Anterior cingulate cortex (tissue), 58 donors: ENCODE data around the gene CRHR1.
"Not testable (repeated sequence)": the region's sequence is repeated elsewhere in the genome, so short reads cannot be mapped to it uniquely, and the experiment has no call there.

Experiments used
- DNase-seq, 58 donors: peaks; one replicate each; lab custom pipeline; 2025; lab: John Stamatoyannopoulos, UW

Gene CRHR1

DNA sequence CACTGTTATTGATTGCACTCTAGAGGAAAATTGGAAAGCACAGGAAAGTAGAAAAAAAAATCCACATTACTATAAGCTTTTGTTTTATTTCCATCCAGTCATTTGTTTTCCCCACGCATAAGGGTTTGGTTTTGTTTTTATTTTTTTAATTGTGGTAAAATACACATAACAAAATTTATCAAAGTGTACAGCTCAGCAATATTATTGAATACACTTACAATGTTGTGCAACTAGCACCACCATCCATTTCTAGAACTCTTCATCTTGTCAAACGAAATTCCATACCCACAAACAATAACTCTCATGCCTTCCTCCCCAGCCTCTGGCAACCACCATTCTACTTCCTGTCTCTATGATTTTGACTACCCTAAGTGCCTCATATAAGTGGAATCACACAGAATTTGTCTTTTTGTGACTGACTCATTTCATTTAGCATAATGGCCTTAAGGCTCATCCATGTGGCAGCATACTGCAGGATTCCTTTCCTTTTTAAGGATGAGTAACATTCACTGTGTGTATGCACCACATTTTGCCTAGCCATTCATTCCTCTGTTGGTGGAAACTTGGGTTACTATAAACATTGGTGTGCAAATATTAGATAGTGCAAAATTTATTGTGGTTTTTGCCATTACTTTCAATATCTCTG is 71.7 kb downstream of the CRHR1 start:
- DNase-seq = no peak

DNA sequence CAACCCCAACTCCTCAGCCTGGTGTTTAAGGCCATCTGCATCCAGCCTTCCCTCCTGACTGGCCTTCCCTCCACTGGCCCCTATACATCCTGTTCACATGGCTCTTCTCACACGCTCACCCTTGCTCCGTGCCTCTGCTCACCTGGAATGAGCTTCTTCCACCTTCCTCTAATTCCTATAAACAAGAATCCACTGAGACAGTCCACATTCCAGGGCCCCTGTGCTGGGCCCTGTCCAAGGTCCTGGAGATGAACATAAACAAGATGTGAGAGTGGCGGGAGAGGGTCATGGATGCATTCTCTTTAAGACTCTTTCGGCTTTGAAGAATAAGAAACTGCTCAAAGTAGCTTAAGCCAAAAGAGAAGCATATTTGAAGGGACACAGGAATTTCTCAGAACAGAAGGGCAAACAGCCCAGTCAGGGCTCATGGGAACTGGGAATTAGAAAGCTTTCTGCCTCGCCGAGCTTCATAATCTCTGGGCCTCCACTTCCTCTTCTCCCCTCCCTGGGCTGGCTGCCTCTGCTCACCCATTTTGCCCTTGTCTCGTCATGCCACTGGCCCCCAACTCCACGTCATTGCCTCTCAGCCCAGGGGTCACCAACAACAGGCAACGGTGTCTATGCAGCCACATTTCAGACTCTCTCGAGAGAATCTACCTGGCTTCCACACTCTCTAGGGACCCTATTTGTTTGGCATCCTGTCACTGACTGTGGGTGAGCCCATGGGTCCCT is 74.0 kb downstream of the CRHR1 start:
- peak in 1 of 58 donors; percentile 26 for DNase-seq

DNA sequence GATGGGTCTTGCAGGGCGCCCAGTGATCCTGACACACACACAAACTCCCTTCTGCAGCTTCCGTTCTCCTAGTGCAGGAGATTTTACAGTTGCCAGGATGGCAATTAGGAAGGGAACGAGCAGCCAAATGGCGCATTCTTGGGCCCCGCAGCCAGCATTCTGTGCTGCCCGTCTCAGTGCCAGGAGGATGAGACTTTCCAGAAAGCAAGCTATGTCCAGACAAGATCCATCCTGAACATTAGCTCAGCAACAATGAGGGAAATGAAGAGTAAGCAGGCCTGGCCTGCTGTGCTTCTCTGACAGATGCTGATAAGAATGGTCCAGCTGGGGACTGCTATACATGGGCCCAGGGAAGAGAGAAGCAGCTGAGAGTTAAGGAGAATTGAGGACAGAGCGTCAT is 77.0 kb downstream of the CRHR1 start:
- DNase-seq = no peak

DNA sequence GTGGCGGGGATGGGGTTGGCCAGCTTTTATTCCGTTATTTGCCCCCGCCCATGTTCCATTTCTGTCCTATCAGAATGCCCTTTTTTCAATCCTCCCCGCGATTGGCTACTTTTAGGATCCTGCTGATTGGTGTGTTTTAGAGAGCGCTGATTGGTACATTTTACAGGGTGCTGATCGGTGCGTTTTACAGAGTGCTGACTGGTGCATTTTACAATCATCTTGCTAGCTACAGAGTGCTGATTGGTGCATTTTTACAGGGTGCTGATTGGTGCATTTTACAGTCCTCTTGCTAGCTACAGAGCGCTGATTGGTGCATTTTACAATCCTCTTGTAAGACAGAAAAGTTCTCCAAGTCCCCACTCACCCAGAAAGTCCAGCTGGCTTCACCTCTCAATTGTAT is 78.0 kb downstream of the CRHR1 start:
- DNase-seq = not testable (repeated sequence)

DNA sequence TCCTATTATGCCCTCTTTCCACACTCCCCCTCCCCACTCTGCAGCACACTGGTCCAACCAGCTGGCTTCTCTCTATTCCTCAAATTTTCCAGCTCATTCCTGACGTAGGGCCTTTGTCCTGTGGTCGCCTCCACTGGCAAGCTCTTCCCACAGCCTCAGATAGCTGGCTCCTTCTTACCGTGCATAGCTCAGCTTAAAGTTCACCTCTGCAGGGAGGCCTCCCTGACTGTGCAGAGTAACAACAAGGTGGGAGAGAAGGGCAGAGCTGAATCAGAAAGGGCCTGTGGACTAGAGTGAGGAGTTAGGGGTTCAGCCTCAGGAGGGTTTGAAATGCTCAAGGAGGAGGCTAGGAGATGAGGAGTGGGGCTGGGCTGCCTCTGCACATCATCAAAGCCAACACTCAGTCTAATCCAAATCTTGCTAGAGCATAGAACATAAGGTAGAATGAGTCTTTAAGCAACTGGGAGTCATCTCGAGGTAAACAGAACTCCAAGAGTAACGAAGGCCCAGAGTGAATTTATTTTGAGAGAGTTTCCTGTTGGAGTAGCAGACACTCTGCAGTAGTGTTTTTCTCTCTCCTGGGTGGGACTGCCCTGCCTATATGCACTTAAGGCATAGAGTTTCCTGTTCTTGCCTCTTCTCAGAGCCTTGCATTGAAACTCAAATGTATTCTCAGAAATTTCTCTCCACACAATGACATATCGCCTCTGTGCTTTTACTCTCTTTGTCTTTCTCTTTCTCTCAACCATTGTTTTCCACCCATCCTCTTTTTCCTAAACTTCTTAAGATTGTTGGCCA is 79.9 kb downstream of the CRHR1 start:
- DNase-seq = no peak

DNA sequence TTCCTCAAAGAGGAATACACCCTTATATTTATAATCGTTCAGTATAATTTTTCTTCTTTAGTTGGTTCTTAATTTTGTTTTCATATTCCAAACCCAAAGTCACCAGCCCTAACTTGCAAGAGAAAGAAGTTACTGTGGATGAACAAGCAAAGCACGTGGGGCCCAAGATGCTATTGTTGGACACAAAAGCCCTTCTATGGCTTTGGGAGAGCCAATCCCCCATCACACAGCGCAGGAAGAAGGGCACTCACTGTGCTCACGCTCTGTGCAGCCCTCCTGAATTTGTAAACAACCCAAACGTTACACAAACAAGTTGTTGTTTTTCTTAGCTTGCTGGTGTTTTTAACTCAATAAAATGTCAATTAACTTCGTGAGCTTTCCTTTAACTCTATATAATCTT is 83.1 kb downstream of the CRHR1 start:
- DNase-seq = peak in 43 of 58 donors; percentile 5 to 84 (median 51)

DNA sequence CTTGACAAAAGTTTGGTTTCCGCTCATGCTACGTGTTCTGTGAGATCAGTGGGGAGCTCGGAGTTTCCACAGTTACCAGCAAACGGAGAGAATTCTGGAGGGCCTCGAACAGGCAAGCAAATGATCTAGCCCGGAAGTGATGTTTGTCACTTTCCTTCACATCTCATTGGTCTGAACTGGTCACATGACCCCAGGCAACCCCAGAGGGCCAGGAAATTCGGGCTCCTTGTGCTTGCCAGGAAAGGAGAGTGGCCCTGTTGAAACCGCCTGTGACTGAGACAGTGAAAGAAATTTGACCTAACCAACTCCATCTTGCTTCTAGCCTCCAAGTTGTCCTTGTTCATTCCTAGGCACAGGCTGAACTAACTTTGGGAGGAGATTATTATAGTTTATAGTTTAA is 83.6 kb downstream of the CRHR1 start:
- peak in 4 of 58 donors; percentile 17 to 30 (median 24) for DNase-seq

DNA sequence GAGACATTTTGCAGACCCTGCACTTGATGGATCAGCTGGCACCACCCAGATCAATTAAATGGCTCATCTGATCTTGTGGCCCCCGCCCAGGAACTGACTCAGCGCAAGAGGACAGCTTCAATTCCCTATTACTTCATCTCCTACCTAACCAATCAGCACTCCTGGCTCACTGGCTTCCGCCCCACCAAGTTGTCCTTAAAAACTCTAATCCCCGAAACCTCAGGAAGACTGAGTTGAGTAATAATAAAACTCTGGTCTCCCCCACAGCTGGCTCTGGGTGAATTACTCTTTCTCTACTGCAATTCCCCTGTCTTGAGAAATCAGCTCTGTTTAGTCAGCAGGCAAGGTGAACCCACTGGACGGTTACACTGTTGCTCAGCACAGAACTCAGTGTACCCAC is 84.2 kb downstream of the CRHR1 start:
- no peak for DNase-seq

DNA sequence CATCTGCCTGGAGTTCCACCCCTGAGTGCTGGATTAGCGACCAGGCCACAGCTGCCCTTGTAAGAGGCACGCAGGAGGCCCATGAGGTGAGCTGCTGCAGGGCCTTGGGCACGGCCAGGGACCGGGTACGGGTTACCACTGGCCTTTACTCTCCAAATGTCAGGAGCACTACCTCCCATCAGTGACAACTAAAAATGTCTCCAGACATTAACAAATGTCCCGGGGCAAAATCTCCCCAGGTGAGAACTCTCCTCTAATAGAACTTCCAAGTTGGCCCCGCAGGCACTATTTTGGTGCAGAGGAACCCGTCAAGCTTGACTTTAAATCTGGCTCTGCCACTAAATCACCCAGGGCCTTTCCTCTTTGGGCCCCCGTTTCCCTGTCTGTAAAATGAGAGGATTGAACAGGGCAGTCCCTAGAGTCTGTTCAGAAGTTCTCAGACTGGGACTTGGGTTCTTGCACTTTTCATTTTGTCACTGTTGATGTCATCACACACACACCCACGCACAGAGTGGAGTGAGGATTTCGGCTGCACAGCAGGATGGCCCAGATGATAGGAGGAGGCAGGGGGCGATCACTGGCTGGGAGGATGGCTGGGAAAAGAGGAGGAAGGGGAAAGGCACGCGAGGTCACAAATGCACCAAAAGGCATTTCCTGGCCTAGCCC is 85.7 kb downstream of the CRHR1 start:
- no peak for DNase-seq

DNA sequence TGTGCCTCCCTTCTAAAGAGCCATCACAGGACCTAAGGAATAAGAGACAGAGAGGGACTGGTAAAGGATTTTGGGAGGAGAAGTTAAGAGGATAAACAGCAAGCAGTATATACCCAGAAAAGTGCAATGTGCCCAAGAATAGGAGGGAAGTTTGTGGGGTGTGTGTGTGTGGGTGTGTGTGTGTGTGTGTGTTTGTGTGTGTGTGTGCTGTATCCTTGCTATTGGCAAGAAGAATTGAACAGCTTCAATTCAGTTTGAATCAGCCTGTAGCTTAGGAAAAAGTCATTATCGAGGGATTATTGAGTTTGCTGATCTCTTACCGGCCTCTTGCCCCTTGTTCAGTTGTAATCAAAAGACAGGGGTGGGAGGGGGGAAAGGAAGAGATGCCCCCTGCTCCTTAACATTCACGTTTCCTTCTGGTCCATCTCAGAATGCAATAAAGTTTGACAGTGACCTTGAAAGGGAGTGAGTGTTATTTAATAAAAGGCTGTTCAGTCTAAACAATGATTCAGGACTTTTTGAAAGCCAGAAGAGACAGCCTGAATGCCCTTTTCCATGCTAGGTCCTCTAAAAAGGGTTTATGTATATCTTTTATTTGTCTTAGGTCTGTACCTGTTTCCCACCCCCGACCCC is 86.3 kb downstream of the CRHR1 start:
- no peak for DNase-seq

DNA sequence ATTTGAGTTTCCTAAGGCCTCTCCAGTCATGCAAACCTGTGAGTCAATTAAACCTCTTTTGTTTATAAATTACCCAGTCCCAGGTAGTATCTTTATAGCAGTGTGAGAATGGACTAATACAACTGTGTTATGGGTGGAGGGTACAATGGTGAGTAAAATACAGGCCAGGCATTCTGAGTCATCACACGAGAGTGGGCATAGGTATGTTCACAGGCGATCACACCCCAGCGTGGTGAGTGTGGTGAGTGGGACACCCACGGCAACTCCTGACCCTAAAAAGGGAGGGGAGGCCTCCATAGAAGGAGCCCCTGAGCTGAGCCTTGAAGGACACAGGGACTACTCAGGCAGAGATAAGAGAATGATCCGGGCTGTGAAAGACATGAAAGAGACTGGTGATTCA is 87.6 kb downstream of the CRHR1 start:
- DNase-seq = no peak

DNA sequence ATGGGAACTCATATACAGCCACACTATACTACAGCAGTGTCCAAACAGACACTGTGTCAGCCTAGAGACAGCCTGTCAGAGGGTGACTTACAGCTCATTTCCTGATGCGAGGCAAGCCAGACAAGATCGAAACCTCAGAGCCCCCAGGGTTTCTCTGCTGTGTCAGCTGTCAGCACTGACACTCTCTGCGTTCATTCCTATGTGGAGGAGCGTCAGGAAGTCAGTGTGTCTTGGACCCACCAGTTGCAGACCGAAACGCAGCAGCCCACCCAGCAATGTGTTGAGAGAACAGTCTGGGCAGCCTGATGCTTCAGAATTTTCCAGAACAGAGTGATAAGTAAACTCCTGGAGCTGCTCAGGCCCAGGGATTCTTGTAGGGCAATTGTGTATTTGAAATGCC is 89.6 kb downstream of the CRHR1 start:
- no peak for DNase-seq

DNA sequence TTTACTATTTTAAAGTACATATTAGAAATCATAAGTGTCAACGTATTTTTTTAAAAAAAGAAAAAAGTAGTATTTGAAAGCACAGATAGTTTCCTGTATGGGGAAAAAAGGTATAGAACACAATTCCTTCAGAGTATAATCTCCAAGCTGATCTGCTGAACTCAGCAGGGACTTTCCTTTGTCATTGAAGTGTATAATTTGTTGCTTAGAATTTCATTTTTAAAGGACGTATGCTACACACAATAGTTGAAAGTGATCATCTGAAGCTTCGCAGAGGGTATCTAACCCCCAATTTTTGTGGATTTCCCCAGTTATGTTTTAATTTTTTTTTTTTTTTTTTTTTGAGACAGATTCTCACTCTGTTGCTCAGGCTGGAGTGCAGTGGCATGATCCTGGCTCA is 90.0 kb downstream of the CRHR1 start:
- no peak for DNase-seq

DNA sequence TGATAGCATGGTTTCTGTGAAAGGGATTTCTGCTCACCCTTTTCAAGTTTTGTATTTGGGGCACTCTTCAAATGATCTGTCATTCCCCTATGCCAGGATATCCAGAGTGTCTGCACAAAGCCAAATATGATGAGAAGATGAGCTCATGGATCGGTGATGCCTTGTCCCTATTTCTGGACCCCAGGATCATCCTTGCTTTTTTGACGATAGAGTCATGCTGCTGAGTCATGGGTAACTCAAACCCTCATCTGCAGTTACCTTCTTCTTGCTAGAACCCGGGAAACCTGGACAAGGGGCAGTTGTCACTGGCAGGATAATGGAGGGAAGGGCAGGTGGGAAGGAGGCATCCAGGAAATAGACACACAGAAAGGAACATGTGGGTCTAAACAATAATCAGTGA is 92.4 kb downstream of the CRHR1 start:
- DNase-seq = no peak

DNA sequence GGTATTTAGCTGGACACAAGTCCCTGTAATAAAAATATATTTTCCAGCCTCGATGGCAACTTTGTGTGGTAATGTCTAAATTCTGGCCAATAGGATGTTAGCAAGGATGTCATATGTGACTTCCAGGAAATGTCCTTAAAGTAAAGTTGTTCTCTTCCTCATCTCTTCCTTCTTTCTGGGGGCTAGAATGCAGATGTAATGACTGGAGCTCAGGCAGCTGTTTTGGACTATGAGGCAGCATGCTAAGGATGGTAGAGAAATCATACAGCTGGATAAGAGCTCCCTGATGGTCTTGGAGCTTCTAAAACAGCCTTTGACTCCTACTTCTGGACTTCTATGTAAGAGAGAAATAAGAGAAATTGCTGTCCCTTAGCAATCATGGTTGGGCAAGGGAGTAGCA is 93.3 kb downstream of the CRHR1 start:
- no peak for DNase-seq

DNA sequence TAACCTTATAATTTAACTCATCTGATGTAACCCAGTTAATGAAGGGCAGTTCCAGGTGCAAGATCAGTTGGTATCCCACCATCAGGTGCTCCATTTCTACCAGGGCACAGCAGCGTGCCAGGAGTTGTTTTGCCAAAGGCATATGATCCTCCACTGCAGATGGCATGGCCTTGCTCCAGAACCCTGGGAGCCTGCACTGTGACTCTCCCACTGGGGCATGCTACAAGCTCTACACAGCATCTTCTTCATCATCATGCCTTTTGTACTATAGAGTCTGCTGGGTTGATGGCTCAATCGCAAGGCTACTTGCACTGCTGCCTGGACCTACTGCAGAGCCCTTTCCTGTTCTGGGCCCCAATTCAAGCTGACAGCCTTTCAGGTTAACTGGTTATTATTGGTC is 98.9 kb downstream of the CRHR1 start:
- no peak for DNase-seq
